HEK293T (cell line): ENCODE measurements around the gene MMS19.
"Not testable (repeated sequence)": the region's sequence is repeated elsewhere in the genome, so short reads cannot be mapped to it uniquely, and the experiment has no call there.

Experiments
- CTCF ChIA-PET: fragments of 350-600 bp; formaldehyde crosslinking; extraction: SDS; loops from one replicate; lab custom pipeline; 2021; ENCODE audit warnings: antibody characterized with exemption, inconsistent platforms; lab: Yijun Ruan, JAX
- POLR2A ChIA-PET: fragments of 350-600 bp; formaldehyde crosslinking; extraction: SDS; loops from one replicate; lab custom pipeline; 2020; ENCODE audit warnings: antibody characterized with exemption, inconsistent platforms; lab: Yijun Ruan, JAX
- DNase-seq: peaks from one replicate; pipeline ENCODE4 v3.0.0; 2012; ENCODE audit warnings: mixed read lengths; ENCODE audit errors: extremely low spot score
- ARNT ChIP-seq: fragments of 450-650 bp; IDR thresholded peaks from 2 replicates; pipeline ENCODE4 v1.6.1; 2017; ENCODE audit warnings: mild to moderate bottlenecking
- BHLHE40 ChIP-seq: fragments of 450-650 bp; IDR thresholded peaks from 2 replicates; pipeline ENCODE4 v1.6.1; 2016; ENCODE audit warnings: mild to moderate bottlenecking, moderate library complexity, borderline replicate concordance
- CTBP1 ChIP-seq: fragments of 450-650 bp; IDR thresholded peaks from 2 replicates; pipeline ENCODE4 v1.6.1; 2016; ENCODE audit warnings: borderline replicate concordance
- ELF4 ChIP-seq: fragments of 450-650 bp; IDR thresholded peaks from 2 replicates; pipeline ENCODE4 v1.6.1; 2017; ENCODE audit warnings: antibody characterized with exemption
- FOXA1 ChIP-seq: fragments of 450-650 bp; IDR thresholded peaks from 2 replicates; pipeline ENCODE4 v1.6.1; 2016; ENCODE audit warnings: mild to moderate bottlenecking
- FOXK2 ChIP-seq: fragments of 450-650 bp; IDR thresholded peaks from 2 replicates; pipeline ENCODE4 v1.6.1; 2016; ENCODE audit warnings: mild to moderate bottlenecking
- FOXM1 ChIP-seq: fragments of 450-650 bp; IDR thresholded peaks from 2 replicates; pipeline ENCODE4 v1.6.1; 2017; ENCODE audit warnings: mild to moderate bottlenecking, borderline replicate concordance
- HDGF ChIP-seq: fragments of 450-650 bp; IDR thresholded peaks from 2 replicates; pipeline ENCODE4 v1.6.1; 2017; ENCODE audit warnings: antibody characterized with exemption, borderline replicate concordance
- L3MBTL2 ChIP-seq: fragments of 450-650 bp; conservative IDR thresholded peaks from 2 replicates; pipeline ENCODE4 v1.6.1; 2016; ENCODE audit warnings: mild to moderate bottlenecking
- LEF1 ChIP-seq: fragments of 450-650 bp; IDR thresholded peaks from 2 replicates; pipeline ENCODE4 v1.6.1; 2017; ENCODE audit warnings: mild to moderate bottlenecking, borderline replicate concordance
- NFRKB ChIP-seq: fragments of 450-650 bp; IDR thresholded peaks from 2 replicates; pipeline ENCODE4 v1.6.1; 2016; ENCODE audit warnings: mild to moderate bottlenecking, moderate library complexity
- SP1 ChIP-seq: fragments of 450-650 bp; IDR thresholded peaks from 2 replicates; pipeline ENCODE4 v1.6.1; 2017
- SUZ12 ChIP-seq: fragments of 450-650 bp; IDR thresholded peaks from 2 replicates; pipeline ENCODE4 v1.6.1; 2016; ENCODE audit warnings: mild to moderate bottlenecking
- TARDBP ChIP-seq: fragments of 450-650 bp; IDR thresholded peaks from 2 replicates; pipeline ENCODE4 v1.6.1; 2016
- ZNF384 ChIP-seq: fragments of 450-650 bp; IDR thresholded peaks from 2 replicates; pipeline ENCODE4 v1.6.1; 2016
- TF ChIP-seq, protein P1 (sequence below): fragments of 450-650 bp; IDR thresholded peaks from 2 replicates; pipeline ENCODE4 v1.6.1; 2016

Gene MMS19

GRCh38 chr10:97427571-97428179, 70.5 kb downstream of the MMS19 start:
- CTCF ChIA-PET = interaction anchor here (0.5 to 1.3 kb wide), 2 partner anchors 21 to 282 kb away, joined by 4 to 5 read pairs; no protein-coding TSS in a partner anchor
- POLR2A ChIA-PET = interaction anchor here (1.6 to 1.9 kb wide), 2 partner anchors 27 to 70 kb away, joined by 3 to 10 read pairs; partner anchors contain the start of gene RRP12
- DNase-seq = no peak
- TF ChIP-seq, protein P1, sequence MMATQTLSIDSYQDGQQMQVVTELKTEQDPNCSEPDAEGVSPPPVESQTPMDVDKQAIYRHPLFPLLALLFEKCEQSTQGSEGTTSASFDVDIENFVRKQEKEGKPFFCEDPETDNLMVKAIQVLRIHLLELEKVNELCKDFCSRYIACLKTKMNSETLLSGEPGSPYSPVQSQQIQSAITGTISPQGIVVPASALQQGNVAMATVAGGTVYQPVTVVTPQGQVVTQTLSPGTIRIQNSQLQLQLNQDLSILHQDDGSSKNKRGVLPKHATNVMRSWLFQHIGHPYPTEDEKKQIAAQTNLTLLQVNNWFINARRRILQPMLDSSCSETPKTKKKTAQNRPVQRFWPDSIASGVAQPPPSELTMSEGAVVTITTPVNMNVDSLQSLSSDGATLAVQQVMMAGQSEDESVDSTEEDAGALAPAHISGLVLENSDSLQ = no peak

DNA sequence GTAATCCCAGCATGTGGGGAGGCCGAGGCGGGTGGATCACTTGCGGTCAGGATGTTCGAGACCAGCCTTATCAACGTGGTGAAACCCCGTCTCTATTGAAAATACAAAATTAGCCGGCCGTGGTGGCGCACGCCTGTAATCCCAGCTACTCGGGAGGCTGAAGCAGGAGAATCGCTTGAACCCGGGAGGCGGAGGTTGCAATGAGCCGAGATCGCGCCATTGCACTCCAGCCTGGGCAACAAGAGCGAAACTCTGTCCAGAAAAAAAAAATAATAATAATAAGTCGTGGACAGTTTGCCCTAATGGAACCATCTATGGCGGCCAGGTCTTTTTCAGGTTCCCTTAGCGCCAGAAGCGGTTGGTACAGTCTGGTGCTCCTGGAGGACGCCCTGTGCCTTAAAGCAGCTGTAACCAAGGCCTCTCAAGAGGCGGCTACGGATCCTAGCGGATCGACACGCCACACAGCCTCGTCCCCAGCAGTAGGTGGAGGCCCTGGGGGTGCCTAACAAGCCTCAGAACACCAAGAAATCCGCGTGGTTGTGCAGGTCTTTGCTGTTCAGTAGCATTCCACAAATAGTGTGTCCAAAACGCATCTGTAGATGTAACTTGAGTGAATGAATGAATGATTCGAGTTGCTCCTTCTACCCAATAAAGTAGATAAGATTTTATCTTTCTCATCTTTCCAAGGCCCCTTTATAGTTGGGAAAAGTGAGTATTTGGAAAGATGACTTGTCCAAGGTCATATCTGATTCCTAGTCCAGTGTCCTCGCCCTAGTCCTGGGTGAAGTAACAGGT, 71.2 kb downstream of the MMS19 start:
- CTCF ChIA-PET = interaction anchor here (1.3 kb wide), 1 partner anchor 20 kb away, joined by 4 read pairs; no protein-coding TSS in a partner anchor
- TF ChIP-seq ARNT = no peak
- TF ChIP-seq HDGF = no peak
- TF ChIP-seq FOXA1 = no peak
- no peak for TF ChIP-seq BHLHE40
- TF ChIP-seq ELF4 = no peak
- TF ChIP-seq FOXK2 = no peak
- TF ChIP-seq ZNF384 = no peak
- no peak for TF ChIP-seq CTBP1
- TF ChIP-seq, protein P1 = no peak
- no peak for TF ChIP-seq L3MBTL2
- TF ChIP-seq LEF1 = no peak
- no peak for TF ChIP-seq TARDBP
- TF ChIP-seq SP1 = no peak
- TF ChIP-seq SUZ12 = no peak
- TF ChIP-seq FOXM1 = no peak
- no peak for TF ChIP-seq NFRKB
- DNase-seq = no peak
- POLR2A ChIA-PET = interaction anchor here (1.6 to 1.9 kb wide), 2 partner anchors 26 to 70 kb away, joined by 3 to 10 read pairs; partner anchors contain the start of gene RRP12

GRCh38 chr10:97425964-97426775, 72.1 kb downstream of the MMS19 start, which contains the start of gene PGAM1:
Gene PGAM1 (plus strand): TSS chr10:97426191. CDS start chr10:97426308, 117 bp downstream.
- peak; percentile 100 for DNase-seq
- ChIA-PET CTCF (no interaction called here), POLR2A (interaction anchor here (1.9 kb wide), 1 partner anchor 25 kb away, joined by 10 read pairs; the partner anchor contains the start of gene RRP12)
- TF ChIP-seq LEF1 (no peak), L3MBTL2 (0 out of 2 replicates have a peak, but pooled peaks have one; percentile 26)

- ChIA-PET POLR2A (interaction anchor here (0.7 to 3.3 kb wide), 4 partner anchors 8 to 23 kb away, joined by 3 to 17 read pairs (median 4); partner anchors contain the start of gene RRP12), CTCF (interaction anchor here (0.9 to 1.3 kb wide), 2 partner anchors 10 to 17 kb away, joined by 3 read pairs; no protein-coding TSS in a partner anchor)
- DNase-seq = not testable (repeated sequence)
Measured at GRCh38 chr10:97423757-97424098, 74.5 kb downstream of the MMS19 start.

GRCh38 chr10:97416565-97416964, 81.7 kb downstream of the MMS19 start:
- DNase-seq = no peak
- TF ChIP-seq NFRKB = no peak
- TF ChIP-seq CTBP1 = no peak
- TF ChIP-seq LEF1 = no peak
- TF ChIP-seq ZNF384 = no peak
- no peak for TF ChIP-seq SUZ12
- TF ChIP-seq, protein P1 = no peak
- no peak for TF ChIP-seq FOXM1
- no peak for TF ChIP-seq HDGF
- TF ChIP-seq FOXA1 = no peak
- CTCF ChIA-PET = no interaction called here
- POLR2A ChIA-PET = no interaction called here

GRCh38 chr10:97412891-97413304, 85.3 kb downstream of the MMS19 start:
- DNase-seq = no peak
- ChIA-PET POLR2A (no interaction called here), CTCF (interaction anchor here (0.6 kb wide), 1 partner anchor 158 kb away, joined by 3 read pairs; no protein-coding TSS in a partner anchor)
- TF ChIP-seq BHLHE40 (no peak), LEF1 (no peak), NFRKB (no peak), L3MBTL2 (no peak), CTBP1 (no peak), FOXK2 (no peak), SUZ12 (no peak), HDGF (no peak), SP1 (no peak), ARNT (no peak)
- TF ChIP-seq, protein P1 = no peak
